Measurements from ENCODE around the gene SMAD3. TPM values are rescaled to one million over a fixed set of nuclear protein-coding genes. Genes with fewer than 3 reads are reported as not detected.

SMAD3 gene
- total and polyA plus RNA-seq, 2 donors (not counting 1 experiment from before 2014, with no cell fraction given): 55.9 to 163 TPM

GRCh38 chr15:67232591-67232990 lies 167.2 kb downstream of the SMAD3 start:
- H3K4me1 Mint-ChIP-seq: peaks cover 12% of the 10 kb centered on the region
- H4K20me1 ChIP-seq (ENCODE audit: control insufficient read depth, insufficient read depth, low read length, poor library complexity, severe bottlenecking): peaks cover 5% of the 10 kb centered on the region
- peaks cover 0 to 34% of the 10 kb centered on the region in 2 experiments for H3K36me3 ChIP-seq (replicated peaks in 1 of 2; ENCODE audit: control extremely low read depth in 1 of 2, control insufficient read depth in 1 of 2, extremely low read depth in 1 of 2, insufficient read depth in 2 of 2, low read length in 1 of 2)
- H3K4me1 ChIP-seq (ENCODE audit: control insufficient read depth in 2 of 2, insufficient read depth in 2 of 2, low read length in 2 of 2): peaks cover 0 to 4% of the 10 kb centered on the region in 2 donors
- no peaks in the 10 kb centered on the region for H3K9me3 ChIP-seq (ENCODE audit: control extremely low read depth in 1 of 3, control insufficient read depth in 2 of 3, insufficient read depth in 1 of 3, low read length in 2 of 3)
- H3K27ac Mint-ChIP-seq: no peak overlapping the region
- no peak overlapping the region for H3K4me3 ChIP-seq (ENCODE audit: control extremely low read depth in 1 of 5, extremely low read depth in 1 of 5, insufficient read depth in 1 of 5, low read depth in 2 of 5, low read length in 4 of 5)
- H2AFZ ChIP-seq (ENCODE audit: insufficient read depth, low read depth, low read length, poor library complexity, severe bottlenecking): no peak overlapping the region
- no peaks in the 10 kb centered on the region for H3K27me3 Mint-ChIP-seq
- ATAC-seq (ENCODE audit: low read depth) (no peak), DNase-seq (no peak)
- H3K9me3 Mint-ChIP-seq (ENCODE audit: insufficient read depth): no peaks in the 10 kb centered on the region
- no peak overlapping the region for H3K9ac ChIP-seq (ENCODE audit: low read length)
- intact Hi-C loops (cut with micrococcal nuclease): no loop called here
- POLR2A ChIA-PET: interaction anchor here (0.7 kb wide), 1 partner anchor 19 kb away, joined by 4 read pairs; no protein-coding TSS in a partner anchor
- TF ChIP-seq EZH2 (IDR thresholded peaks at IDR 0.05; ENCODE audit: borderline replicate concordance, insufficient read depth, low read depth, low read length, poor library complexity, severe bottlenecking): no peak
- TF ChIP-seq, protein P1, sequence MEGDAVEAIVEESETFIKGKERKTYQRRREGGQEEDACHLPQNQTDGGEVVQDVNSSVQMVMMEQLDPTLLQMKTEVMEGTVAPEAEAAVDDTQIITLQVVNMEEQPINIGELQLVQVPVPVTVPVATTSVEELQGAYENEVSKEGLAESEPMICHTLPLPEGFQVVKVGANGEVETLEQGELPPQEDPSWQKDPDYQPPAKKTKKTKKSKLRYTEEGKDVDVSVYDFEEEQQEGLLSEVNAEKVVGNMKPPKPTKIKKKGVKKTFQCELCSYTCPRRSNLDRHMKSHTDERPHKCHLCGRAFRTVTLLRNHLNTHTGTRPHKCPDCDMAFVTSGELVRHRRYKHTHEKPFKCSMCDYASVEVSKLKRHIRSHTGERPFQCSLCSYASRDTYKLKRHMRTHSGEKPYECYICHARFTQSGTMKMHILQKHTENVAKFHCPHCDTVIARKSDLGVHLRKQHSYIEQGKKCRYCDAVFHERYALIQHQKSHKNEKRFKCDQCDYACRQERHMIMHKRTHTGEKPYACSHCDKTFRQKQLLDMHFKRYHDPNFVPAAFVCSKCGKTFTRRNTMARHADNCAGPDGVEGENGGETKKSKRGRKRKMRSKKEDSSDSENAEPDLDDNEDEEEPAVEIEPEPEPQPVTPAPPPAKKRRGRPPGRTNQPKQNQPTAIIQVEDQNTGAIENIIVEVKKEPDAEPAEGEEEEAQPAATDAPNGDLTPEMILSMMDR (IDR thresholded peaks at IDR 0.05): no peak
- H3K4me3 Mint-ChIP-seq: no peak overlapping the region
- H3K27me3 ChIP-seq (replicated peaks in 1 of 4; ENCODE audit: control extremely low read depth in 1 of 4, control insufficient read depth in 3 of 4, insufficient read depth in 4 of 4, low read length in 3 of 4): no peaks in the 10 kb centered on the region
- CTCF ChIA-PET: no interaction called here
- H3K27ac ChIP-seq (ENCODE audit: low read length in 2 of 2): no peak overlapping the region
- WGBS (ENCODE audit: insufficient coverage): no CpG with 5 or more reads among the region's 3 CpGs
- H3K79me2 ChIP-seq (ENCODE audit: control insufficient read depth, insufficient read depth, low read length): peaks cover 20% of the 10 kb centered on the region
- H3K4me2 ChIP-seq (replicated peaks; ENCODE audit: low read depth, low read length, poor library complexity, severe bottlenecking): no peak overlapping the region

GRCh38 chr15:67240235-67241131 lies 175.1 kb downstream of the SMAD3 start:
- H3K4me2 ChIP-seq (replicated peaks; ENCODE audit: low read depth, low read length, poor library complexity, severe bottlenecking): peak overlapping the region; percentile 48
- intact Hi-C loops (cut with micrococcal nuclease): no loop called here
- no peaks in the 10 kb centered on the region for H3K9me3 Mint-ChIP-seq (ENCODE audit: insufficient read depth)
- ATAC-seq (ENCODE audit: low read depth) (no peak), DNase-seq (no peak)
- peaks cover 70% of the 10 kb centered on the region for H3K79me2 ChIP-seq (ENCODE audit: control insufficient read depth, insufficient read depth, low read length)
- peak overlapping the region; percentile 66 for H3K27ac Mint-ChIP-seq
- TF ChIP-seq EZH2 (IDR thresholded peaks at IDR 0.05; ENCODE audit: borderline replicate concordance, insufficient read depth, low read depth, low read length, poor library complexity, severe bottlenecking): no peak
- TF ChIP-seq, protein P1 (IDR thresholded peaks at IDR 0.05): no peak
- no peaks in the 10 kb centered on the region for H3K9me3 ChIP-seq (ENCODE audit: control extremely low read depth in 1 of 3, control insufficient read depth in 2 of 3, insufficient read depth in 1 of 3, low read length in 2 of 3)
- H2AFZ ChIP-seq (ENCODE audit: insufficient read depth, low read depth, low read length, poor library complexity, severe bottlenecking): no peak overlapping the region
- no peaks in the 10 kb centered on the region for H3K27me3 Mint-ChIP-seq
- CTCF ChIA-PET: interaction anchor here (1.1 to 2.0 kb wide), 7 partner anchors 10 to 294 kb away, joined by 3 to 13 read pairs (median 5); no protein-coding TSS in a partner anchor
- H3K4me3 ChIP-seq (ENCODE audit: control extremely low read depth in 1 of 5, extremely low read depth in 1 of 5, insufficient read depth in 1 of 5, low read depth in 2 of 5, low read length in 4 of 5): no peak overlapping the region
- WGBS (ENCODE audit: insufficient coverage): no CpG with 5 or more reads among the region's 3 CpGs
- peak overlapping the region; percentile 52 for H3K4me3 Mint-ChIP-seq
- H3K36me3 ChIP-seq (replicated peaks in 1 of 2; ENCODE audit: control extremely low read depth in 1 of 2, control insufficient read depth in 1 of 2, extremely low read depth in 1 of 2, insufficient read depth in 2 of 2, low read length in 1 of 2): peaks cover under 1 to 4% of the 10 kb centered on the region in 2 experiments
- peaks cover 5% of the 10 kb centered on the region for H4K20me1 ChIP-seq (ENCODE audit: control insufficient read depth, insufficient read depth, low read length, poor library complexity, severe bottlenecking)
- peaks cover 45% of the 10 kb centered on the region for H3K4me1 Mint-ChIP-seq
- peaks cover 24 to 28% of the 10 kb centered on the region in 2 donors for H3K4me1 ChIP-seq (ENCODE audit: control insufficient read depth in 2 of 2, insufficient read depth in 2 of 2, low read length in 2 of 2)
- POLR2A ChIA-PET: no interaction called here
- peak overlapping the region; percentile 23 for H3K9ac ChIP-seq (ENCODE audit: low read length)
- H3K27me3 ChIP-seq (replicated peaks in 1 of 4; ENCODE audit: control extremely low read depth in 1 of 4, control insufficient read depth in 3 of 4, insufficient read depth in 4 of 4, low read length in 3 of 4): no peaks in the 10 kb centered on the region
- peak overlapping the region in 1 of 2 donors; percentile 29 for H3K27ac ChIP-seq (ENCODE audit: low read length in 2 of 2)
